Fibroblast of pulmonary artery (primary cell): ENCODE results near the gene ERAS.
"Not testable (repeated sequence)": the region's sequence is repeated elsewhere in the genome, so short reads cannot be mapped to it uniquely, and the experiment has no call there.

Experiments used
- DNase-seq: peaks from one replicate; pipeline ENCODE4 v3.0.0-alpha.2; 2010; ENCODE audit warnings: low read depth
- H3K4me3 ChIP-seq: replicated peaks from 2 replicates; pipeline ENCODE4 v1.5.1; 2011; ENCODE audit warnings: low read depth, mild to moderate bottlenecking, control low read depth, low read length, moderate library complexity
- CTCF ChIP-seq: IDR thresholded peaks from 2 replicates; pipeline ENCODE4 v1.5.1; 2011; ENCODE audit warnings: mild to moderate bottlenecking, control low read depth, low read length, inconsistent platforms; ENCODE audit errors: missing control alignments

The ERAS gene

DNA sequence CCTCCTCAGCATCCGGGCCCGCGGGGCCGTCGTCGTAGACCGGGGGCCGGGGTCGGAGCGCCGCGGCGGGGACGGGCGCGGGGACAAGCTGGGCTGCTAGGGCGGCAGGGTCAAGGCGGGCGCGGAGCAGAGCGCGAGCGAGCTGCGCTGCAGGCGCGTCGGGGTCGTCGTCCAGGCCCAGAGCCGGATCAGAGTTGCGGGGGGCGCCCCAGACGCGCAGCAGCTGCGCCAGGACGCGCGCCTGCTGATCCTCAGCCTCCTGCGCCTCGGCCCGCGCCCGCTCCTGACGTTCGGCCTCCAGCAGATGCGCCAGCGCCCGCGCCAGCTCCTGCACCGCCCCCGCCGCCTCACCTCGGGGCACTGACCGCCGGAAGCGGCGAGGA lies 5.6 kb downstream of the ERAS start:
- TF ChIP-seq CTCF, result no peak
- no peak overlapping the region for H3K4me3 ChIP-seq
- no peak for DNase-seq

DNA sequence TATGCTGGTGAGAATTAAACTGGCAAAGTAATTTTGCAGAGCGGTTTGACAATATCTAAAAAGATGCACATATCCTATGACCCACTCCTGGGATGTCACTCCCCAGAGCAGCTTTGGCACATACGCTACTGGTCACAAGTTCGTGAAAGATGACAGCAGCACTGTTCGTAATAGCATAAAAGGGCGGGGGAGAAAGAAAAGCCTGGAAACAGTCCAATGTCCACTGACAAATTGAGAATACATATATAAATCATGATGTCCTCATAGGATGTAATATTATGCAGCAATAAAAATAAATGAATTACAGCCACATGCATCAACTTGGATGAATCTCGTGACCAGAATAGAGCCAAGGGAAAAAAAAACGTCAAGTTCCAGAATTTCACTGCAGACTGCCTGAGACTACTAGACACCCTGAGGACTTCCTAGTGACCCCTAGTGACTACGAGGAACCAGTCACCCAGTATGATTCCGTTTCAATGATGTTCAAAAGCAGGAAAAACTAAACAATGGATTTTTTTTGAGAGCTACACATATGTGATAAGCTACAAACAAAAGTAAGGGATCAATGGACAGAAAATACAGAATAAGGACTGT lies 7.3 kb downstream of the ERAS start:
- no peak overlapping the region for H3K4me3 ChIP-seq
- TF ChIP-seq CTCF, result no peak
- no peak for DNase-seq

- no peak for TF ChIP-seq CTCF
- DNase-seq, result no peak
- no peak overlapping the region for H3K4me3 ChIP-seq
Observed at GRCh38 chrX:48834383-48834709, 8.0 kb downstream of the ERAS start.

DNA sequence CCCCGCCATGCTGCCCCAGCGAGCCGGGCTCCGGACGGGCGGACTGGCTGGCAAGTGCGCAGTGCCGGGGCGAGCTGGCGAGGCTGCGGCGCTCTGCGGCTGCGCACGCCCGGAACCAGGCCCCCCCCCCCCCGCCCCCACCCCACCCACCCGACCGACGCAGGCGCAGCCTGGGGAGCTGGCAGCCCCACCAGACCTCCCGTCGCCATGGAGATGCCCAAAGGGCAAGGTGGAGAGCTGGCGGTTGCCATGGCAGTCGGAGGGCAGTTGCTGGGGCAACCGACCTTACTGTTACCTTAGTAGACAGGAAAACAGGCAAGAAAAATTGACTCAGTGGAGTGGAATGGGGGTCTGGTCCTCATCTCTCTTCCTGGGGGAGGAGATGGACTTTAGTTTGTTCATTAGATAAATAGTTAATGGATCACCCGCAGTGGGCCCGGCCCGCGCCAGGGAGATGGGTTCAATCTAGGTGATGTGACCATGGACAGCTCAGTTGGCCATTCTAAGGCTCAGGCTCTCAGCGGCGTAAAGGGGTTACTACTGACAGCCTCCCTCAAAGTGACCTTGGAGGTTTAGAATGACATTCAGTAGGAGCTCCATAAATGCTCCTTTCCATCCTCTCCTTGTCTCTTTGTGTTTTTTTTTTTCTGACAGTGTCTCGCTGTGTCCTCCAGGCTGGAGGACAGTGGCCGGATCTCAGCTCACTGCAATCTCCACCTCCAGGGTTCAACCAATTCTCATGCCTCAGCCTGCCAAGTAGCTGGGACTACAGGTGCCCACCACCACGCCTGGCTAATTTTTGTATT lies 9.4 kb downstream of the ERAS start, which contains the start of gene PCSK1N:
Gene PCSK1N, minus strand, starts transcription at position 87 of the 806 bp plus-strand sequence. Its CDS starts 78 bp downstream, at position 9.
- no peak for DNase-seq
- H3K4me3 ChIP-seq, result no peak within 1 kb of the TSS
- TF ChIP-seq CTCF, result no peak

- no peak for DNase-seq
- TF ChIP-seq CTCF, result no peak
- no peak overlapping the region for H3K4me3 ChIP-seq
Observed at GRCh38 chrX:48839686-48840085, 13.4 kb downstream of the ERAS start.

DNA sequence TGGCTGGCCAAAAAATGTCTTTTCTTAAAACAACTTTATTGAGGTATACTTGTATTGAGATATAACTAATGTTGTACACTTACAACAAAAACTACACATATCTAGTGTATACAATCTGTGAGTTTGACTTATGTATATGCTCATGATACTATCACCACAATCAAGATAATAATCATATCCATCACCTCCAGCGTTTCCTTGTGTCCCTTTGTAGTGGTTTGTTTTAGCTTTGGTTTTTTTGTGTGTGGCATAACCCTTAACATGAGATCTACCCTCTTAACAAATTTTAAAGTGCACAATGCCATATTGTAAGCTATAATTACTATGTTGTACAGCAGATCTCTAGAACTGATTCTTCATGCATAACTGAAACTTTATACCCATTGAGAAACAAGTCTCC lies 22.5 kb downstream of the ERAS start:
- no peak for TF ChIP-seq CTCF
- DNase-seq, result no peak
- H3K4me3 ChIP-seq, result no peak overlapping the region

- DNase-seq, result no peak
- no peak for TF ChIP-seq CTCF
Observed at GRCh38 chrX:48852857-48853256, 26.5 kb downstream of the ERAS start.

GRCh38 chrX:48853494-48853893 lies 27.2 kb downstream of the ERAS start:
- not testable (repeated sequence) for DNase-seq

More at GRCh38 chrX:48852857-48853256, 26.5 kb downstream of the ERAS start:
- no peak overlapping the region for H3K4me3 ChIP-seq

DNA sequence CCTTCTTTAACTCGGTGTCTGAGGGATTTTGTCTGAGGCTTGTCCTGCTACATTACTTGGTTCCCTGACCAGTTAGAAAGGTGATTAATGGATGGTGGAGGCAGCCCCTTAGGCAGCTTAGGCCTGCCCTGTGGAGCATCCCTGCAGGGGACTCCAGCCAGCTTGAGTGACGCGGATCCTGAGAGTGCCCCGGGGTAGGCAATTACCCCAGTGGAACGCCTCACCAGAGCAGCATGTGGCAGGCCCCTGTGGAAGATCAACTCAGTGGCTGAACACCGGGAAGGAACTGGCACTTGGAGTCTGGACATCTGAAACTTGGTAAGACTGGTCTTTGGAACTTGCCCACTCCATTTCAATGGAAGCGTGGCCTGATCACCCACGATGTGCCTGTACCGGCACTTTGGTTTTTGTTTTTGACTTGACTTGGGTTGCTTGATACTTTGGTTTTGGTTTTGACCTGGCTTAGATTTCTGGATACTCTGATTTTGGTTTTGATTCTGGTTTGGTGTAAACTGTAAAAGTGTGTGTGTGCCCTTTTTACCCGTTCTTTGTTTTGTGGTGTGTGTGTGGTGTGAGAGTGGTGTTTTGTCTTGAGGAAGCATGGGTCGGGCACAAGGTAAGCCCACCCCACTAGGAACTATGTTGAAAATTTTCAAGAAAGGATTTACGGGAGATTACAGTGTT lies 27.9 kb downstream of the ERAS start:
- not testable (repeated sequence) for H3K4me3 ChIP-seq

More at GRCh38 chrX:48853494-48853893, 27.2 kb downstream of the ERAS start:
- H3K4me3 ChIP-seq, result not testable (repeated sequence)

More for the DNA sequence above, 27.9 kb downstream of the ERAS start:
- DNase-seq, result not testable (repeated sequence)
